SJSA1 (cell line): ENCODE results near the gene PIM2. TPM values are rescaled to one million over a fixed set of nuclear protein-coding genes. Genes with fewer than 3 reads are reported as not detected.

Experiments
- DNase-seq, 2 experiments: peaks; one replicate each; pipeline ENCODE4 v3.0.0-alpha.2; 2015 to 2020; ENCODE audit warnings: low spot score in 2 of 2, low read depth in 1 of 2
- H3K27ac ChIP-seq: fragments of 250-450 bp; sonication (Bioruptor Pico); 2 replicates; pipeline ENCODE4 v1.5.1; 2020; ENCODE audit warnings: mild to moderate bottlenecking, moderate library complexity
- H3K27me3 ChIP-seq: fragments of 250-450 bp; sonication (Bioruptor Pico); replicated peaks from 2 replicates; pipeline ENCODE4 v1.5.1; 2020; ENCODE audit warnings: mild to moderate bottlenecking, moderate library complexity
- H3K36me3 ChIP-seq: fragments of 250-450 bp; sonication (Bioruptor Pico); 2 replicates; pipeline ENCODE4 v1.5.1; 2020; ENCODE audit warnings: mild to moderate bottlenecking
- H3K4me1 ChIP-seq: fragments of 250-450 bp; sonication (Bioruptor Pico); replicated peaks from 2 replicates; pipeline ENCODE4 v1.6.1; 2021; ENCODE audit warnings: mild to moderate bottlenecking
- H3K4me3 ChIP-seq: fragments of 250-450 bp; sonication (Bioruptor Pico); 2 replicates; pipeline ENCODE4 v1.5.1; 2020; ENCODE audit warnings: mild to moderate bottlenecking
- H3K9me3 ChIP-seq: fragments of 250-450 bp; sonication (Bioruptor Pico); replicated peaks from 2 replicates; pipeline ENCODE4 v1.5.1; 2020; ENCODE audit warnings: mild to moderate bottlenecking
- total RNA-seq: library from RNA; depleted of rRNA; stranded (reverse); fragments of >200 nt; shearing (Covaris generic); gene quantifications from 2 replicates; pipeline ENCODE4 v1.2.3, GENCODE V29; 2014

The PIM2 gene
- total RNA-seq, 1 experiment from 2014 or later, result 10.8 TPM

DNA sequence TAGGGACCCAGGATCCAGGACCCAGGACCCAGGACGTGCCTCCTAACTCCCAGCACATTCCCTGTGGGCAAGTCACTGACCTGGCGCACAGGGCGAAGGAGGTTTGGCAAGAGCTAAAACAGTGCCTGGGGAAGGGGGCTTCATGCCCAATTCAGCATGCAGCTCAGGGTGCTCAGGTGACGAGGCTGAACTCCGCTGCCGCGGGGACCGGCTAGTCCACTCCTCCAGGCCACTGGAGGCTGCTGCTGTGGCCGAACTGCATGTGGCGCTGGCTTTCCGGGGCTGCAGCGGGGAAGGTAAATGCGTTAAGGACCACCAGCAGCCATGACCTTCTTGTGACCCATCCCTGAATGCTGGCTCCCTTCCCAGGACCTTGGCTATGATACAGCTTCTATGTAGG is 4.9 kb upstream of the PIM2 start:
- DNase-seq, result no peak
- Histone ChIP-seq H3K4me3 (no peak overlapping the region), H3K4me1 (peaks cover 7% of the 10 kb centered on the region; the same call in 1 of the 2 replicates), H3K36me3 (0 out of 2 replicates have a peak, but pooled peaks cover 9% of the 10 kb centered on the region), H3K9me3 (no peaks in the 10 kb centered on the region), H3K27ac (no peak overlapping the region), H3K27me3 (no peaks in the 10 kb centered on the region)

DNA sequence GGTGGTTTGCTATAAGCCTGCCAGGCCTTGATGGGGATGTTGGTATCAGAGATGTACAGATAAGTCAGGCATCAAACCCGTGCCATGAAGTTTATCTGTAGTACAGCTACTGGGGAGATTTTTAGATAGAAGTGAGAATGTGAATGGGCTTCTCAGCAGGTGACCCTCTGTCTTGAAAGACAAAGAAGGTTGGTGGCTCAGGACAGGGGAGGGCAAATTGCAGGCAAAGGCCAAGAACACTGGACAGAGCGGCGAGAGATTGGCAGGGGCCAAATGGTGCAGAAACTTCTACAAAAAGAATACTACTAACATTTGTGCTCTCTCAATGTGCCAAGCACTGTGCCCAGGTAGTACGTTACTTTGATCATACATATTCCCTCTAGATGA is 1.9 kb upstream of the PIM2 start:
- Histone ChIP-seq H3K4me1 (peaks cover 14% of the 10 kb centered on the region), H3K9me3 (no peaks in the 10 kb centered on the region), H3K36me3 (0 out of 2 replicates have a peak, but pooled peaks cover 9% of the 10 kb centered on the region), H3K4me3 (no peak overlapping the region), H3K27me3 (no peaks in the 10 kb centered on the region), H3K27ac (no peak overlapping the region)
- no peak for DNase-seq

DNA sequence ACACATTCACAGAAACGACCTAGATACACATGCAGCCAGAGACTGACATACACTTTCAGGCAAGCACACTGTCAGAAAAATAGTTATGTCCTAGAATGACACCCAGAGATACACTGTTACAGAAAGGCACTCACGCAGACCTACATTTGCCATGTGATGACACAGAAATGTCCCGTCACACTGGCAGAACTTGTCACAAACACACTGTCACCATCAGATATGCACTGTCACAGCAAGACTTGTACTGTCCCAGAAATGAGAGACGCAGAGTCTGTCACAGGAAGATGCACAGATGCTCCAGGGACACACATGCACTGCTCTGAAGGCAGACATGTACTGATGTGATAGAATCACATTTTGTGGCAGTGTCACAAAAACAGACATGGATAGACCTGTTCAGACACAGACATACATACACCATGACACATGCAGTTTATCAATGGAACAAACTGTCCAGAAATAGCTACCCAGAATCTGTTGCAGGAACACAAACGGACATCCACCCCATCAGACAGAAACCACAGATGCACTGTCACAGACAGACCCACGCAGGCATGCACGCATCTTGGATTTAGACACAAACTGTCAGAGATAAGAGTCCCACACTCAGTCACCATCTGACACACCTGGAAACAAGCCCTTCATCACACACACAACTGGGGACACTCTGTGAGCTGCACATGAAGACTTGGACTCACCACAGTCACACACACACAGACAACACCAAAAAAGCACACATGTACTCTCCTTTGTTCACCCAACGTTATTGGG is 1.3 kb upstream of the PIM2 start:
- no peak overlapping the region for H3K4me3 ChIP-seq
- H3K27ac ChIP-seq, result no peak overlapping the region
- no peaks in the 10 kb centered on the region for H3K9me3 ChIP-seq
- H3K36me3 ChIP-seq, result 0 out of 2 replicates have a peak, but pooled peaks cover 7% of the 10 kb centered on the region
- no peaks in the 10 kb centered on the region for H3K27me3 ChIP-seq
- DNase-seq, result no peak
- peaks cover 14% of the 10 kb centered on the region for H3K4me1 ChIP-seq

DNA sequence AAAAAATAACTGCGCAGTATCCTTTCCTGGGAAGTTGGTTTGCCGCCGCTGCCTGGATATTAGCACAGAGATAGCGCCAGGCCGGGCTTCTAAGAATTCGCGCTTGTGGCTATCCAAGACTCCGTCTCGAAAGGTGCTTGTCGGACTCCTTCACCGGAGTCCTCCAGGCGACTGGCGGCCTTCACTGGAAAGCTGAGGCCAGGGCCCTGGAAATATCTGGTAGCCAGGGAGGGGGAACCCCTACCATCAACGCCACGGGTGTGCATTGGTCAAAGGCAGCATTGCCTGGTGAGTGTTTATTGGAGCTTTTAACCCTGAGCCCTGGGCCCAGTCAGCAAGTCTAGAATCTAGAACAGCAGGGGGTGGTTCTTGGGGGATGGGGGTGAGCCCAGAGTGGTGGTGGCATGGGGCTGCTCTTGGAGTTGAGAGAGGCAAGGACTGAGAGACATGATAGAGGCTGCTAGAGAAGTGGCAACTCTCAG is 577 bp upstream of the PIM2 start:
- DNase-seq, result no peak
- H3K9me3 ChIP-seq, result no peaks in the 10 kb centered on the region
- H3K4me3 ChIP-seq, result peak overlapping the region; percentile 59
- H3K27me3 ChIP-seq, result no peaks in the 10 kb centered on the region
- H3K27ac ChIP-seq, result no peak overlapping the region
- H3K4me1 ChIP-seq, result peaks cover 14% of the 10 kb centered on the region
- 0 out of 2 replicates have a peak, but pooled peaks cover 7% of the 10 kb centered on the region for H3K36me3 ChIP-seq

DNA sequence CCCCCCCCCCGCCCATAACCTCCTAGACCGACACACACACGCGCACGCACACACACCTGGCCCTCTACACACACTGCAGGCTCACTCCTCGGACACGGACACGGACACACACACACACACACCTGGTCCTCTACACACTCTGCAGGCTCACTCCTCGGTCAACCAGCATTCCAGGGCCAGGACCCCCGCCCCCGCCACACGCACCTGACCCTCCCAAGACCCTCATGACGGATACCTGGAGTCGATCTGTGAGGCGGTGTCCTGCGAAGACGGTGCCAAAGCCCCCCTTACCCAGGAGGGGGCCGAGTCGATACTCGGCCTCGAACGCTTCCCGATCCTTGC is 552 bp downstream of the PIM2 start:
- Histone ChIP-seq H3K27ac (0 out of 2 replicates have a peak overlapping the region, but pooled peaks have one; percentile 51), H3K36me3 (0 out of 2 replicates have a peak, but pooled peaks cover 2% of the 10 kb centered on the region), H3K27me3 (no peaks in the 10 kb centered on the region), H3K9me3 (no peaks in the 10 kb centered on the region), H3K4me3 (peak overlapping the region; percentile 59), H3K4me1 (peaks cover 14% of the 10 kb centered on the region)
- no peak for DNase-seq

DNA sequence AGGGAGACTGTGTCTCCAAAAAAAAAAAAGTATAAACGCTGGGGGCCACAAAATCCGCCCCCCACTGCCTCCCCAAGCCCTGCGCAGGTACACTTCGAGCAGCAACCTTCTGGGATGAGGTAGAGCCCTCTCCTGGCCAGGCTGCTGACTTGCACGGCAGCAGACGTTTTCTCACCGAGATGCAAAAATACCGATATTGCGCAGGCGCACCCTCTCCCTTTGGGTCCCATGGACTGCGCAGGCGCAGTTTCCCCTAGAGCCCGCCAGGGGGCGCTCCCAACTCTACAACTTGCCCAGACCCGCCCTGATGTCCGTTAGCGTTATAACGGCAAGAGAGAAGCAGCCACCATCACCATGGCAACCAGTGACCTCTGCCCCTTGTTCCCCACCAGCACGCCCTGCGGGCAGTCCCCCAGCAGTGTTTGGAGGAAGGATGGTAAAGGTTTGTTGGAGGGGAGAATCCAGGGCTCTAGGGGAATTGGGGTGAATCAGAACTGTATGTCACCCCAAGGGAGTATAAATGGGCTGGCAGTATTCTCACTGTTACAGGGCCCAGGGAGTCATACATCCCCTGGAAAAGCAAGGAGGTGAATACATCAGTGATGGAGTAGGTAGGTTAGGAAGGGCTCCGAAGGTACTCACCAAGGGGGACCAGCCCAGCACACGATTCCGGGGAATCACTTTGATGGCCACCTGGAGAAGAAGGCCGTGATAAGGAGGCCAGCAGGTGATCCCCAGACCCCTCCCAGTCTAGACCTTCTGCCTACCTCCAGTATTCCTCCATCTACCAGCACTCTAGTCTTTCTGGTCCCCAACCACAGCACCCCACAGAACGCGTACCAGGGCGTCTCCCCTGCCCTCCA is 1.5 kb downstream of the PIM2 start:
- Histone ChIP-seq H3K27ac (peak overlapping the region; percentile 55), H3K4me3 (peak overlapping the region; percentile 59), H3K27me3 (no peaks in the 10 kb centered on the region)

DNA sequence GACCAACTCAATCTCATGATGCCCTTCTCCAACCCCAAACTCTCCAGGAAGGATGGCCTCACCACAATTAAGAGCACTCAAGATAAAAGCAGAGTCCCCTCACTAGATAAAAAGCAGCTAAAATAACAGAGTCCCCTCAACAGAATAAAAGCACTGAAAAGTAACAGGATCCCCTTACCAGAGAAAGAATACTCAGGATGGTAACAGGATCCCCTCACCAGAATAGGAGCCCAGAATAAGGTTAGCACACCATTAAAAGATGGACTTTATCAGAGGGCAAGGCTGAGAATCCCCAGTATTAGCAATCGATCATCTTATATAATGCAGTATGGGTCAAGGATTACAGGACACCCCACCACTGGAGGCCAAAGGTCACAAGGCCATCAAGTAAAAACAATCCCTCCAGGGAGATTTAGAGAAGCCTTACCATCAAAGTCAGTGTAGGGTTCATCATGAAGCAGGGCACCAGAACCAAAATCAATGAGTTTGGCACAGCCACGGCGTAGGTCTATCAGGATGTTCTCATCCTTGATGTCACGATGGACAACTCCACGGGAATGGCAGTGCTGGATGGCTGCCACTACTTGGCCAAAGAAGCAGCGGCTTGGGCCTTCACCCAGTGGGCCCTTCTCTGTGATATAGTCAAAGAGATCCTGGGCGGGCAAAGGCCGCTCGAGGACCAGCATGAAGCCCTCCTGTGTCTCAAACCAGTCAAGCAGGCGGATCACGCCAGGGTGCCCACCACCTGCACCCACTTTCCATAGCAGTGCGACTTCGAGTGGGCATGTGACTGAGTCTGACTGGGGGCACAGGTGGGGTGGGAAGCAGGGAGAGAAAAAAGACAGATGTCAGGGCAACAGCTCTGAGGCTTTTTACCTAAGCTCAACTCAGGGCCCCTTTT is 4.0 kb downstream of the PIM2 start:
- no peak for DNase-seq
- no peaks in the 10 kb centered on the region for H3K36me3 ChIP-seq
- no peaks in the 10 kb centered on the region for H3K9me3 ChIP-seq
- H3K27me3 ChIP-seq, result no peaks in the 10 kb centered on the region
- H3K4me1 ChIP-seq, result peaks cover 13% of the 10 kb centered on the region
- H3K4me3 ChIP-seq, result no peak overlapping the region
- no peak overlapping the region for H3K27ac ChIP-seq

More for the DNA sequence above, 1.5 kb downstream of the PIM2 start:
- no peaks in the 10 kb centered on the region for H3K9me3 ChIP-seq
- H3K36me3 ChIP-seq, result no peaks in the 10 kb centered on the region
- peaks cover 14% of the 10 kb centered on the region for H3K4me1 ChIP-seq
- DNase-seq, result peak; percentile 85 to 91

DNA sequence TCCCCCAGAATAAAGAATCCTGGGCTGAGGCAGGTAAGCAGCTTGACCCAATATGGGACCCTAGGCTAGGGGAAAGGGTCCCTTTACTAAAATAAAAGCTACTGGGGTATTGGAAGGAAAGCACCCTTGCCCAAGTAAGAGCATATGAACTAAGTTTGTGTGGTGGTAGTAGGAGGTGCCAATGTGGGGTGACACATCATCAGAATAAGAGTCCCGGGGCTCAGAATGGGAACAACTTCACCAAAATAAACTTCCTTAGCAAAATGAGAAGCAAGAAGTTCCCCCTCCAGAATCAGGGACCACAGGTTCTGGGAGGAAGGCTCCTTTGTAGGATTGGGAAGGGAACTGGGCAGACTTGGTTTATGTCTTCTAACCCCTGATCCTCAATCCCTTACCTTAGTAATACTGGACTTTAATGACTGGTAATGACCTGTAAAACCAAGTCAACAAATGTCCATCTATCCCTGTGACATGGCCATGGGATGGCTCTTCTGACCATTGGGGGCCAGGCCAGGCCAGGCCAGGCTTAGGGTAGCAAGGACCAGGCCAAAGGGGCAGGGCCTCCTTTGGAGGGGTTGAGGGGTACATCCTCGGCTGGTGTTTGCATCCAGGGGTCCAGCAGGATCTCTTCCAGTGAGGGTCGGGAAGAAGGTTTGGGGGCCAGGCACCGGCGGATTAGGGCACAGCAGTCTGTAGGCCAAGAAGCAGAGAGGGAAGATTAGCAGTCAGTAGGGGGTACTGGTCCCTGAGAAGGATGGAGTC is 5.0 kb downstream of the PIM2 start:
- Histone ChIP-seq H3K27ac (no peak overlapping the region), H3K4me3 (no peak overlapping the region), H3K36me3 (no peaks in the 10 kb centered on the region), H3K4me1 (peaks cover 7% of the 10 kb centered on the region), H3K9me3 (no peaks in the 10 kb centered on the region), H3K27me3 (no peaks in the 10 kb centered on the region)
- no peak for DNase-seq

DNA sequence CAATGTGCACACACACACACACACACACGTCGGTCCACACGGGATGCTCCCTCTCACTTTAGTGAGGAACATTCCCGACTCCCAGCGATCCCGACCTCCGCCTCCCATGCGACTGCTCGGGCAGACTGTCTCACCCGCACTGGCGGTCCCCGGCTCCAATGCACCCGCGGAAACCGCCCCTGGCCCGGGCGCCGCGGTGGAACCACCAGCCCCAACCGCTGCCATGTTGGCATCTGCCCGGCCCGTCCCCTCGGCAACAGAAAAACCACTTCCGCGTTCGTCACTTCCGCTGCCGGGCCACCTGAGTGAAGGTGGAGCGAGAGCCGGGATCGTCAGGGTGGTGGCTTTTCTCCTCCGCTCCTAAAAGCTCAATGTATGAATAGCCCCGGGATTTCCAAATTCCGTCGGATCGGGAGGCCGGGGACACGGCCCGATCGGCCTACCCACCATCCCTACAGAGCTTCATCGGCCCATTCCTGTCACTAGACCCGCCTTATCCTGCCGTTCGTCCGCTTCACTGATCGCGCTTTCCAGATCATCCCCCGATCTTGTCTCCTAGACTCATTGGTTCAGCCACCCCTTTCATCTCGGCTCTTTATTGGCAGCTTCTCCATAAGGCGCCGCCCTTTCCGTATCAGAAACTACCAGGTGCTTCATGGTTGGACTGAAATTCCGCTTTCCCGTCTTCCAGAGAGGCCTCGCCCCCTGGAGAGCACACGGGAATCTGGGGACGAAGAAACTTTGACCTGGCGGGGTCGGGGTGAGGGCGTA is 7.2 kb downstream of the PIM2 start, which contains the start of gene SLC35A2:
Gene SLC35A2 (minus strand): TSS at position 235 of the 771 bp plus-strand sequence. CDS start 10 bp downstream, at position 225.
- H3K9me3 ChIP-seq, result no peaks in the 10 kb centered on the region
- H3K4me1 ChIP-seq, result no peaks in the 10 kb centered on the region
- H3K36me3 ChIP-seq, result no peaks in the 10 kb centered on the region
- peak; percentile 64 to 72 for DNase-seq
- H3K27me3 ChIP-seq, result no peaks in the 10 kb centered on the region
- peak within 1 kb of the TSS; percentile 81 for H3K27ac ChIP-seq
- H3K4me3 ChIP-seq, result peak within 1 kb of the TSS; percentile 78

DNA sequence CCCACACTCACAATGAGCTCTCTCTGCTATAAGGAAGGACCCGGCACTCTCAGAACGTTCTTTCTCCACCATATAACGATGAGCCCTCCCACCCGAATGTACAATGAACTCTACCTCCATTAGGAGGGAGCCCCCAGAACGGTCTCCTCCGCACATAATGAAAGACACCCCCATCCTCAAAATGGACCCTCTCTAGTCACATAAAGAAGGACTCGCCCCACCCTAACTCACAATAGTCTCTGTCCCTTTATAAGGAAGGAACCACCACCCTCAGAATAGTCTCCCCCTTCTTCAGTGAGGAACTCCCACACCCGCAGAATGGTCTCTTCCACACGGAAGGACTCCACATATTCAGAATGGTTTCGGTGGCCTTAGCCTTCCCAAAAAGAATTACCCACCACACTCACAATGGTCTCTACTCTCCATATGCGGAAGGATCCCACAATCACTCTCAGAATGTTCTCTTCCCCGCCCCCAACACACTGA is 7.9 kb downstream of the PIM2 start:
- Histone ChIP-seq H3K4me3 (peak overlapping the region; percentile 78), H3K36me3 (no peaks in the 10 kb centered on the region), H3K27me3 (no peaks in the 10 kb centered on the region), H3K27ac (peak overlapping the region; percentile 81), H3K4me1 (no peaks in the 10 kb centered on the region), H3K9me3 (no peaks in the 10 kb centered on the region)
- no peak for DNase-seq

DNA sequence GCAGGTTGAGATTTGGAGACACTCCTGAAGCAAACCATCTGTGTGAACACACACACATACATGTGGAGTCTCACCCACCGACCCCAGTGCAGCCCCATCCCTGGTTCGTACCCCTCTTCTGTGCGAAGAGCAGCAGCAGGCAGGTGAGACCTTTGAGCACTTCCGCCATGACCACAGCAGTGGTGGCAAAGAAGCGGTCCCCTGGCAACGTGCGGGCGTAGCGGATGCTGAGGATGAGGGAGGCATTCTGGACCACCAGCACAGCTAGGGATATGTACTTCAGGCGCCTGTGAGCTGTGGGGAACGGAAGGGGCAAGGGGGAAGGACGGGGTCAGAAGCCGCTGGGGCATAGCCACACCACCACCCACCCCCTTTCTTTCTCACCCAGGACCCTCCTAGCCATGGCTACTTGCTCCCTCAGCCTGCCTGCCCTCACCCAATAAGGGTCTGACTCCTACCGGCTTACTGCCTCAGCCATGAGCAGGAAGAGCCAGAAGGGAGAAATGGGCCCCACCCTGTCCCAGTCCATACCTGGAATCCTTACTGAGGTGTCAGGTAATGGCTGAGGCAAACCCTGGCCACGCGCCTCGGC is 9.0 kb downstream of the PIM2 start:
- Histone ChIP-seq H3K36me3 (no peaks in the 10 kb centered on the region), H3K27me3 (no peaks in the 10 kb centered on the region), H3K4me3 (no peak overlapping the region), H3K27ac (no peak overlapping the region), H3K4me1 (no peaks in the 10 kb centered on the region), H3K9me3 (no peaks in the 10 kb centered on the region)
- DNase-seq, result no peak

DNA sequence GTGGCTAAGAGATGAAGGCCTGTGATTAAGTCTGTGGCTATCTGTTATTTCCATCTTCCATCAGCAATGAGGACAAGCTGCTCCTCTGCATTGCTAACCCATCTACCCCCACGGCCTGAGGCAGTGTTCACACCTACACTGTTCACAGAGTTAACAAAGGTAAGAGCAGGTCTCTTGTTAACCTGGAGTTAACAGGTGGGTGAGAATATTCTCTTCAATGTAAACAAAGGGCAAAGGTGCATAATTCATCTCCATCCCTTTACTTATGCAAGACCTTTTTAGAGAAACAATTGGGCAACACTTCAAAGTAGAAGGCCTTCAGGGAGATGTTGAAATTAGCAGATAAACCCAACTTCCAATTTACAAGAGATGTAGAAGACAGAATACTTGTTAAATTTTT is 10.2 kb downstream of the PIM2 start:
- no peak overlapping the region for H3K27ac ChIP-seq
- no peak overlapping the region for H3K4me3 ChIP-seq
- no peaks in the 10 kb centered on the region for H3K9me3 ChIP-seq
- DNase-seq, result no peak
- no peaks in the 10 kb centered on the region for H3K4me1 ChIP-seq
- no peaks in the 10 kb centered on the region for H3K36me3 ChIP-seq
- H3K27me3 ChIP-seq, result no peaks in the 10 kb centered on the region
